PC-9 (cell line): ENCODE measurements around the gene ADIPOR1. TPM values are rescaled to one million over a fixed set of nuclear protein-coding genes. Genes with fewer than 3 reads are reported as not detected.

Source experiments
- total RNA-seq: library from RNA; stranded (reverse); gene quantifications from 2 replicates; pipeline ENCODE4 v1.2.3, GENCODE V29; 2021

The ADIPOR1 gene
- total RNA-seq, 1 experiment from 2014 or later: 102 TPM

Other genes starting within 250 kb of the ADIPOR1 start
- gene SYT2, start 247.9 kb downstream of the ADIPOR1 start, total RNA-seq: 0.07 TPM in 1 of 2 replicates, not detected in the other
- 99.8 and 110 TPM in 2 replicates for gene KDM5B, start 149.9 kb downstream of the ADIPOR1 start, total RNA-seq
- gene PCAT6, start 147.4 kb downstream of the ADIPOR1 start, total RNA-seq: 1.7 and 3.6 TPM in 2 replicates
- 9.4 and 10.9 TPM in 2 replicates for gene RABIF, start 69.2 kb downstream of the ADIPOR1 start, total RNA-seq
- 29.6 and 33.1 TPM in 2 replicates for gene KLHL12, start 31.1 kb downstream of the ADIPOR1 start, total RNA-seq
- 14.5 and 21.2 TPM in 2 replicates for gene CYB5R1, start 8.9 kb upstream of the ADIPOR1 start, total RNA-seq
- 53.5 and 63.1 TPM in 2 replicates for gene TMEM183A, start 49.1 kb upstream of the ADIPOR1 start, total RNA-seq
- 1.2 and 5.0 TPM in 2 replicates for gene PPFIA4, start 68.2 kb upstream of the ADIPOR1 start, total RNA-seq
- not detected in 2 replicates for gene MYOG, start 127.7 kb upstream of the ADIPOR1 start, total RNA-seq
- gene ADORA1, start 169.4 kb upstream of the ADIPOR1 start, total RNA-seq: 5.9 and 8.3 TPM in 2 replicates
- gene MYBPH, start 217.5 kb upstream of the ADIPOR1 start, total RNA-seq: not detected in 2 replicates
- not detected in 2 replicates for gene CHI3L1, start 228.4 kb upstream of the ADIPOR1 start, total RNA-seq